Measurements from ENCODE around the gene SNTN.

Gene SNTN

DNA sequence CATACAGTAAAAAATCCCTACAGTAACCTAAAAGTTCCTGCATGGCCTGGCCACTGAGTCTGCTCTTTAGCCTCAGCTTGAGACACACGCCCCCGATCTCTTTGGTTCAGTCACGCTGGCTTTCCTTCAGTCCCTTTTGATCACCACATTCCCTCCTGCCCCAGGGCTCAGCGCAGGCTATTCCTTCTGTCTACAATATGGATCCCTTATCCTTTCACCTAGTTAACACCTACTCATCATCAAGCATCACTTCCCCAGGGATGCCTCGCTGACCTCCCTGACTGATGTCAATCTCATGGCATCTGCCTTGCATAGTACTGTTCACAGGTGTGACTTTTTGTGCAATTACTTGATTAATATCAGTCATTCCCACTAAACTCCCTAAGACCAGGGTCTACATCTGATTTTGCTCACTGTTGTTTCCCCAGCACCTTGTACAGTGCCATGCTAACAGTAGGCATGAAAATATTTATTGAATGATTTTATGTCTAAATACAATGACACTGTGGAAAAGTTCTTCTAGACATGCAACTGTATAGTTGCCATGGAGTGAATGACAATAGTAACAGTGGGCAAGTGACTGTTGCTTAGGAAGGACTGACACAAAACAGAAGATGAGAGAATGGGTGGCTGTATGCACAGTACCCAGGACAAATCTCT is at the start of gene SNTN:
Gene SNTN (plus strand): TSS at position 610 of the 660 bp plus-strand sequence. CDS start 13 bp downstream, at position 623.
- DNase-seq: peak; percentile 0

DNA sequence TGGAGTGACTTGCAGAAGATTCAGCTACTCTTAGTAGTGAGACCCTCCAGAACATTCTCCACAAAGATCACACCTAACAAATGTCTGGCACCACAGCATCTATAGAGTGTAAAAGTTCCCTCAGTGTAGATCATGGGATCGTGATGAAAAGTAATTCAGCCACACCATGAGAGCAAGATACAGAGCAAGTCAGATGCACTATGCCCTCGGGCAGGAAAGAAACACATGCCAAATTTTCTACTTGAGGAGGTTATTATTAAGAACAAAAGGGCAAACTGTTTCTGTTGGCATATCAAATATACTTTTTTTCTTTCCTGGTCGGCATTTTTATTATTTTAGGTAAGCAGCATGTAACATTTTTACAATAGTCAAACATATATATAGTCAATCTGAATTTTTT is 44.8 kb upstream of the SNTN start:
- no peak for DNase-seq

DNA sequence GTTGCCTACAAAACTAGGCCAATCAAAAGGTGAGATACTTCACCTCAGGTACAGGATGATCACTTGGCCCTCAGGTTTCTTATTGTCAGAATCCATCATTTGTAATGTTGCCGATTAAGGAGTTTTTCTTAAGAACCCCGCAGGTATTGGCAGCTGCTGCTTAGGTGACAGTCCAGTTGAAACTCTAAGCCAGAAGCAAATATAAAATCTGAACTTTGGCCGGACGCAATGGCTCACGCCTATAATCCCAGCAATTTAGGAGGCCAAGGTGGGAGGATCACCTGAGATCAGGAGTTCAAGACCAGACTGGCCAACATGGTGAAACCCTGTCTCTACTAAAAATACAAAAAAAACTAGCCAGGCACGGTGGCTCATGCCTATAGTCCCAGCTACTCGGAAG is 43.1 kb upstream of the SNTN start:
- no peak for DNase-seq

DNA sequence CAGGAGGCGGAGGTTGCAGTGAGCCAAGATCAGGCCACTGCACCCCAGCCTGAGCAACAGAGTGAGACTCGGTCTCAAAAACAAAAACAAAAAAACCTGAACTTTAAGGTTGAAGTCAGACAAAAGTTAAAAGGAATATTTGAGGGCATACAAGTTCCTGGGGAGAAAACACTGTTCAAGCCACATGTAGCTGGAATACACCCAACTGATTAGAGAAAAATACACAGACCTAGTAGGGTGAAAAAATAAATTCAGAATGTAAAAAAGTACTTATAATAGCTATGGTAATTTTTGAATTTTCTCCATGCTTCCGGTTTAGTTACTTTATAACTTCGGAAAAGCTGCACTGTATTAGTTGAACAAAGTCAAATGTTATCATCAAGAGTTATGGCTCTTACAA is 42.6 kb upstream of the SNTN start:
- no peak for DNase-seq

DNA sequence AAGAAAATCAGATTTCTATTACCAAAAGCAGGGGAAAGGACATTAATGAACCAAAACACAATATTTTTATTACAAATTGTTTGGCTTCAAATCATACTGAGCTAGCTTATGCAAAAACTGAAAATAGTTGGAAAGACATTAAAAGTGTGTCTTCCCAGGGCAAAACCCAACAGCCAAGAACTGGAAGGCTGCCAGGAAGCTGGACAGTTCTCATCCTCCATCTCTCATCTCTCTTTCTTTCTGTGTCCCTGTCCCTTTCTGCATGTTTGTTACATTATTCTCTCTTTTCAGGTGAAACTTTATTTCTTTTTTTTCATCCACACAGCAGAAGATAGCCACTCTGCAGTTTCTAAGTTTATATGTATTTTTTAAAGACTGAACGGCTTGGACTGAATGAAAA is 41.1 kb upstream of the SNTN start:
- no peak for DNase-seq

DNA sequence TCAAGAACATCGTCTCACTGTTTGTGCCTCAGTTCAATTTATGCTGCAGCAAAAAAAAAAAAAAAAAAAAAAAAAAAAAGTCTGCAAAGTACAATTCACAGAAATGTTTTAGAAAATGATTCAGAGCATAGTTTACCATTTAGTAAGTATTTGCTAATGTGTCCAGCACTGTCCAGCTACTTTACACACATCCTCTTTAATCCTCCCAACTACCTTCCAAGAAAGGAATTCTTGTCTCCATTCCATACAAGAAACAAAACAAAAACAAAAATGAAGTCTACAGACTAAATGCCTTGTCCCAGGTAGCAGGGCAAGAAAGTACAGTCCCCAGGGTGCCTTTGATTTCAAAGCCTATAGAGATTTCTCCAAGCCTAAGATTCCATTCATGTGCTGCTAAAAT is 38.9 kb upstream of the SNTN start:
- DNase-seq: no peak

DNA sequence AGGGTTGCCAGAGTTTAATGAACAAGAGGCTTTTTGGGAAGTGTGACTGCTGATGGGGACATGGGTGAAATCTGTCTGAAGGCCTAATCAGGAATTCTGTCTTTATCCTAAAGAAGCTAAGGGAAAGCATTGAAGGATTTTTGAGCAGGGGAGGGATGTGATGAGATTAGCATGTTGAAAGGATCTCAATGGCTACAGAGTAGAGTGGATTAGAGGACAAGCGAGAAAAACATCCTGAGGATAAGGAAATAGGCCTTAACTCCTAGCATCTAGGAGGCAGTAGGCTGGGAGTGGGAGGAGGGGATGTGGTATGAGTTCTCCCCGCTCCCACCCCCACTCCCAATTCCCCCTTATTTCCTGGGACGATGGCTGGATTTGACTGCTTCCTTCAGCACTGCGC is 35.1 kb upstream of the SNTN start:
- DNase-seq: no peak

DNA sequence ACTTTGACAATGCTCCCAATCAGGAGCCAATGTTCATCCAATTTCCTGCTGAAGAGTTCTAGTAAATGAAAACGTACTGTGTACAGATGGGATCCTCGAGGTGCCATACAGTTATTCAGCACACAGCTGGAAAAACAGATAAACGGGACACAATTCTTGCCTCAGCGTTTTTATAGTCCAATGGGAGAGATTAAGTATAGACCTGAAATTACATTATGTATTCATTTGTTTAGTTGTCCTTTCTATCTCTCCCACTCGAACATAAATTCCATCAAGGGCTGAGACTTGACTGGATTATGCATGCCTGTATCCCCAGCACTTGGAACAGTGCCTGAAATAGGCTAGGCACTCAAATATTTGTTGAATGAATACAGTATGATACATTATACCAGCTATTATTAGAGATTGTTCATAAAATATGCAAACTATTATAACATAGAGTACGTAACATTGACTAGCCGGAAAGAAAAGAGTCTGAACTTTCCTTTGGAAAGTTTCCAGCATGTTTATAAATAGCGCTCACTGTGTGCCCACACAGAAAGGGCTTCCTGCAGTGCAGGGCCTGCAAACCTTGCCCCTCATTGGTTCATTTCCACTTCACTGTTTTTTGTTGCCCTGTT is 27.4 kb upstream of the SNTN start:
- peak; percentile 3 for DNase-seq

DNA sequence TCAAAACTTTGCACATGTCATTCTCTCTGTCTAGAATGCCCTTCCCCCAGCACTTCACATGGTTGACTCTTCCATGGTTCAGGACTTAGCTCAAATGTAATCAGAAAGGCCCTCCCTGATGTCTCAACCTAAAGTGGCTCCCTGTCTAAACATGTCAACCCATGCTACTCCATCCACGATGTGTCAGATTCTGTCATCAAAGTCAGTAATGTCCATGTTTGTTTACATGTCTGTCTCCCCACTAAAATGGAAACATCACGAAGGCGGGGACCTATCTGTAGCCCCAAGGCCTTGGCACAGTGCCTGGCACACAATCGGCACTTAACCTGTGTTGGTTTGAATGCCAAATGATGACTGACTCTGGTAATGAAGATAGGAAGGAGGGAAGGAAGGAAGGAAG is 20.8 kb upstream of the SNTN start:
- DNase-seq: no peak

DNA sequence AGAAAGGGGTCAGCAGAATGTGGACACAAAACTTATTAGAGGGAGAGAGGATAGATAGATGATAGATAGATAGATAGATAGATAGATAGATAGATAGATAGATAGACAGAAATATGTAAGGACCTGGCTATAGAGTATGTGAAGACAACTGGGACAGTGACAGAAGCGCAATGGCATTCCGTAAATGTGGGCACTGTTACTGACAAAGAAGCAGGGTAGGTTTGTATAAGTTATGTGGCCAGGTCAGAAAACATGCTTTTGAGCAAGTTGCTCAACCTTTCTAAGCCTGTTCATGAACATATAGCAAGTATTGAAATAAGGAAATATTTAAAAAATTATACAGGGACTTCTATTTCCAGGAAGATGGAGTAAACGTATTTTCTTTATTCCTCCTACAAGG is 17.3 kb upstream of the SNTN start:
- no peak for DNase-seq

DNA sequence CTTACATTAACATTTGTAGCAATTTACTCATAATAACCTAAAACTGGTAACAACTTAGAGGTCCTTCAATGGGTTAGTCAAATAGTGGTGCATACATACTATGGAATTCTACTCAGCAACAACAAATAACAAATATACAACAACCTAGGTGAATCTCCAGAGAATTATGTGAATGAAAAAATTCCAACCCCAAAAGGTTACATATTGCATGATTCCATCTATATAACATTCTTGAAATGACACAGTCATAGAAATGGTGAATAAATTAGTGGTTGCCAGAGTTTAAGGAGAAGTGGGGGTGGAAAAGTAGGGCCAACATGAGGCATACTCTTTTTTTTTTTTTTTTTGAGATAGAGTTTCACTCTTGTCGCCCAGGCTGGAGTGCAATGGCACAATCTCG is 12.7 kb upstream of the SNTN start:
- no peak for DNase-seq

DNA sequence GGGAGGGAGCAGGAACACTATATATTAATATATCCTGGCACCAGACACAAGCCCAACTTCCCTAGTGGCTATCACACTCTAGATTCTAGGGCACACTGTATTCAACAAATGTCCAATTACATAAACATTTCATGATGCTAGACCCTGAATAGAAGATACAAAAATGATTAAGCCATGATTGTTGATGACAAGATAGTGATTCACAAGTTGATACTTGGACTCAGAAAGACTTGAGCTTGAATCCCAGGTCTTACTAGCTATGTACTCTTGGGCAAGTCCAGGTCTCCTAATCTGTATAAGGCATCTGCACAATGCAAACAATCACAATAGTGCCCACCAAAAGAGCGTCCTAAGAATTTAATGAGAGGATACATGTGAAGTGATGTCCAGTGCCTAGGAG is 10.0 kb upstream of the SNTN start:
- DNase-seq: no peak

DNA sequence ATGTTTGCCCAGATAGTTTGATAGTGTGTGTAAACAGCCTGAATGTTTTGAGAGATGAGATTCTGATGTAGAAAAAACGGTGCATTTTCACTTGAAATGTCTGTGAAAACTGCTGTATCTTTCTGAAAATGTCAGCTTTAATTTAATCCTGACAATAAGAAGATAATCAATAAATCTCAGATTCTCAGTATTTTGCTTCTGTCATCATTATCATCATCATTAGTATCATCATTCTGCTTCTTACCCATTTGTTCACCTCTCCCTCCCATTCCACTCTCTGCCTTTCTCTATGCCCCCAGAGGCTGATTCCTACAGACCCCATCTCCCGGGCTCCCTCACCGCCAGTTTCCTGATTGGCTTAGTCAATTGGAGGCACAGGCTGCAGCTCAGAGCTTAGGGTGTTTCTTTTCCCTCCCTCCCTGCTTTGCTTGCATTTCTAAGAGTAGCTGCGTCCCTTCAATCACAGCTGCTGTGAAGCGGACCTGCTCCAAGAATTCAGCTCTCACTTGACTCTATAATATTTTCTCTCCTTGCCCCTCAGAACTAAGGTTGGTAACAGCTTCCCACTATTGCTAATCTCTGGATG is 8.2 kb upstream of the SNTN start:
- no peak for DNase-seq

DNA sequence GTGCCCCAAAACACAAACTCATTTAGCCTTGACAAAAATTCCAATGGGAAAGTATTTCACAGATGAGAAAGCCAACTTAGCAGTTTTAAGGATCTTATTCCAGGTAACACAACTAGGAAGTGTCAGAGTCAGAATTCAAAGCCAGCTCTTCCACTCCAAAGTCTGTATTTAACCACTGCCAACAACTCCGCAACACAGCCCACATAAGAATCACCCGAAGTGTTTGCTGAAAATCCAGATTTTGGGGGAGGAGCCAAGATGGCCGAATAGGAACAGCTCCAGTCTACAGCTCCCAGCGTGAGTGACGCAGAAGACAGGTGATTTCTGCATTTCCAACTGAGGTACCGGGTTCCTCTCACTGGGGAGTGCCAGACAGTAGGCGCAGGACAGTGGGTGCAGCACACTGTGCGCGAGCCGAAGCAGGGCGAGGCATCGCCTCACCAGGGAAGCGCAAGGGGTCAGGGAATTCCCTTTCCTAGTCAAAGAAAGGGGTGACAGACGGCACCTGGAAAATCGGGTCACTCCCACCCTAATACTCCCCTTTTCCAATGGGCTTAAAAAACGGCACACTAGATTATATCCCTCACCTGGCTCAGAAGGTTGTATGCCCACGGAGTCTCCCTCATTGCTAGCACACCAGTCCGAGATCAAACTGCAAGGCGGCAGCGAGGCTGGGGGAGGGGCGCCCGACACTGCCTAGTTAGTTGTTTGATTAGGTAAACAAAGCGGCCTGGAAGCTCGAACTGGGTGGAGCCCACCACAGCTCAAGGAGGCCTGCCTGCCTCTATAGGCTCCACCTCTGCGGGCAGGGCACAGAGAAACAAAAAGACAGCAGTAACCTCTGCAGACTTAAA is 7.3 kb upstream of the SNTN start:
- DNase-seq: peak; percentile 42

DNA sequence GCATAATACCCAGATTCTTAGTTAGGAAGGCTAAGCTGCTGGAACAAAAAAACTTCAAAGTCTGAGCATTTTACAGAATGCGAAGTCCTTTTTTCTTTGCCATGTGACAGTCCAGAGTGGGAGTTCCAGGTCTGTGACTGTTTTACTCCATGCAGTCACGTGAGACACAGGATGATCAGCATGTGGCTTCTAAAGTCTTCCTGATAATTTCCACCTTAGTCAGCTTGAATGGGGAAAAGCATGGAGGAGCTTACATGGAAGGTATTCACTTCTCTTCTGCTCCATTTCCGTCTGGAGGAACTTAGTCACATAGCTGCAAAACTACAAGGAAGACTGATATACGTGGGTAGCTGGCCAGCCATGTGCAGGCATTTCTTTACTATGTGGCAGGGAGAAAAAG is 1.7 kb downstream of the SNTN start:
- no peak for DNase-seq

DNA sequence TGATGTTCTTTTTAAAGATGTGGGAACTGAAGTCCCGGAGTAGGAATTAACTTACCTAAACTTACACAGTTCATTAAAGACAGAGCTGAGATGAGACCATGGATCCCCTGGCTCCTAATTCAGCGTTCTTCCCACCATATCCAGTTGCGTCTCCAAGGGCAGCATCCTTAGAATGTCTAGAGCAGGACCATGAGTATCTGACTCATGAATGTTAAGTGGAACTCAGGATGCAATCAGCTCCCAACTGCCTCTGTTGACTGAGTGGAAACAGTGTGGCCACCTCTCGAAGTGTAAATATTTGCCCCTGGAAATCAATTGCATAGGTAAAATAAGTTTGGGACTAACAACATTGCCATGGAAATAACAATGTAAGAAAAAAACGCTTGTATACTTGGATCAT is 2.5 kb downstream of the SNTN start:
- peak; percentile 72 for DNase-seq

DNA sequence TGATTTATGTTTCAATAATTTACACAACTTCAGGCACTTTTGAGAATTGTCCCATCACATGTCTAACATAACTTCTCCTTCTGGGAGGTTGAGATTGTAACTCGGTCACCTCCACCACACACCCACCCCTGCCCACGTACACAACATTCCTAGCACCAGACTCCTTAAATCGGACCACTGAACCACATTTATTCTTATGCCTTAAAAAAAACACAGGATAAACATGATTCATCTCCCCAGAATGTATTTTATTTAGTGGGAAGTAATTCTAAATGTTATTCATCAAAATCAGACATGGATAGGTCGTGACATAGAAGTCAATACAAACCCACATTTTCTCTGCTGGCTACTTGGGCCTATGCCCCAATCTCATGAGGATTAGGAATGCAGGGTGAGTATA is 3.0 kb downstream of the SNTN start:
- no peak for DNase-seq

DNA sequence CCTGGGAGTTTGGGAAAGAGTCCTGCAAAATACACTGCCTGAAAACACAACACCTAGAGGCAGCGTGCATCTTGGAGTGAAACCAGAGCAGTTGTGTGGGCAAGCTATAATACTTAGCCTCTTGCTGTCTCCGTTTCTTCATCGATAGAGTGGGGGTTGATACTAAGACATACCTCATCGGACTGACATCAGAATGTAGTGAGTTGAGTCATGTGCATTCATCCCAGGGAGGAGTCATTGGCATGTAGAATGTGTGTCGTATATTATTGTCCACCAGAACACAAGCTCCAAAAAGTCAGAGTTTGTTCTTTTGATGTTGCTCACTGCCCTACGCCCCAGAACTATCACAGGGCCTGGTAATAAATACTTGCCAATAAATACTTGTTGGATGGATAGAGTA is 4.3 kb downstream of the SNTN start:
- DNase-seq: no peak

DNA sequence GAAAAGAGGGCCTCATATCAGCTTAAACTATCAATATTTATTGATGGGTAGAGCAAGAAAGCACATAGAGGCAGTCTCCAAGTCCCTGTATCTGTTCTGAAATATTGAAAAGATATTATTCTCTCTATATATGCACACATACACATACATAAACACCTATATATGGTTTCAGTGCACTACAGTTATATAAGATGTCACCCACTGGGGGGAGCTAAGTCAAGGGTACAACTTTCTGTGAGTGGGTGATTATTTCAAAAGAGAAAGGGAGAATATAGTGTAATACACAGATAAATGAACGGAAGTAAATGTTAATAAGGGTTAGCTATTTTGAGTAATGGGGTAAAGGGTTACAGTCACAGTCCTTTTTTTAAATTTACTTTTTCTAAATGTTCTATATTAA is 8.8 kb downstream of the SNTN start:
- DNase-seq: peak; percentile 0

DNA sequence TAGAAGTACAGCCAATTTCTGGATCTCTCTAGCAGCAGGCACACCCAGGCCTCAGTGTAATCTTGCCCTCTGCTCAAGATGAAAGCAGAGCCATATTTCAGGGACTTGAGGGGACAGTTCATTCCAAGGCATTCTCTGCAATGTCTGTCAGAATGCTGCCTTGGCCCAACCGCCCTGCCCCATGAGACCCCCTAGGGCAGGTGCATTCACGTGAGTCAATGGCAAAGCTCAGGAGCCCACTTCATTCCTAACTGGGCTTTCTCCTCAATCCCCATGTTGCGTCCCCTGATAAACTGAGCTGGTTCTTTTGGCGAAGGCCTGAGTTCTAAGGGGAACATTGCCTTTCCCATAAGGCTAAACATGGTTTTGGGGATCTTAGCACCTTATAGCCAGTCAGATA is 9.5 kb downstream of the SNTN start:
- DNase-seq: no peak

DNA sequence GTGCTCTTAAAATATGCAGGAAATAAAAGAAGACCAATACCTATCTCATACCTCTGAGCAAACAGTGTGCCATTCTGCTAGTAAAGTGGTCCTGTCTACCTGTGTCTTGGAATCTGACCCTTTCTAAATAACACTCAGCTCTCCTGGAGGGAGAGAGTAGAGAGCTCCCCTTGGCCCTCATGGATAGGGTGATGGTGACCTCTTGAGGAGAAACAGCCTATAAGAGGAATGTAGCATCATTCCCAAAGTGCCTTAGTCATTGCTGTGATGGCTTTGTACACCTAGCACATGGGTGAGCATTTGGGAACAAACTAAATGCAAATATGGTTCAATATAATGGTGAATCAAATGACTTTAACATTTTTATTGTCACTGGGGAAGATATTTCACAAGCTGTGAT is 10.0 kb downstream of the SNTN start:
- DNase-seq: peak; percentile 34

DNA sequence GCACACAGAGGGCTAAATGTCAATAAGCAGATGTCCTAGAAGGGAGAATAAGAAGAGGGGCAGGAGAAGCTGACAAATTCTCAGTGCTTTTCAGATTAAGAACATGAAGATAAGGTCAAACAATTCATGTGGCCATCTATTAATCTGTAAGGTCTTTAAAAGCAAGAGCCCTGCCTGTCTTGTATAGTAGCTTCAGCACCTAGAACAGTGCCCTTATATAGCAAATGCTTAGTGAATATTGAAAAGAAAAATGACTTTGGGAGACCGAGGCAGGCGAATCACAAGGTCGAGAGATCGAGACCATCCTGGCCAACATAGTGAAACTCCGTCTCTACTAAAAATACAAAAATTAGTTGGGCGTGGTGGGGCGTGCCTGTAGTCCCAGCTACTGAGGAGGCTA is 18.1 kb downstream of the SNTN start:
- no peak for DNase-seq

DNA sequence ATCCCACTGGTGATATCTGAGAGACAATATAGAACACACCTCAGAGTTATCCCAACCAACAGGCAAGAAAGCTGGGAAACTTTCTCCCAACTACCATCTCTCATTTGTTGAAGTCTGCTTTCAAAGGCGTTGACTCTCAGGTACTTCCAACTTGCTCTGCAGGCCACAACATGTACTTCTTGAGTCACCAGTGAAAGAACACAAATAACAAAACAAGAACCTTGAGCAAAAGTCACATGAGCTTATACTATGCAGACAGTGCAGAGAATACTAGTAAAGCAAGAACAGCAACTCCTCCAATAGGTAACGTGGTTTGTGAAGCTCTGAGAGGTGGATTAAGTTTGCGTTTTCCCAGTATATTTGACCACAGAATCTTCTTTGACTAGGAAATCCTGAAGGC is 20.6 kb downstream of the SNTN start:
- DNase-seq: no peak

DNA sequence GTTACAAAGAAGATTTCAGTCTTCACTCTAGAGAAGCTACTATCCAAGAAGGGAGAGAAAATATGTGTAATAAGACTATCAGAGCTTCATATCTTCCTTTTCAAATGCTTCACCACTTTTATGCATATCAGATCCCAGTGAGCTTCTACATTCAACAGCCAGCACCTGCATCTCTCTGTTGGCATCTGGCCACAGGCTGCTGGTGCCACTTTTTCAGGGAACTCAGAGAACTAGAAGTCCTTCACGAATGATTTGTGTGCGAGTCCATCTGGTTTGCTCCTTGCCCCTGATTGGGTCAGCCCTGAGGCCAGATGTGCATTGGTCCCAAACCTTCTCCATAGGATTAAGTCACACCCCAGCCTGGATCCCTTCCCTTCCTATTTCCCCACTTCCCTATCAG is 22.1 kb downstream of the SNTN start:
- no peak for DNase-seq

Data from DMS53 (cell line).